Measurements from ENCODE around the gene SPATA21.
A peak's percentile ranks its signal among the peaks of the same experiment; 100 is the strongest.
"Not testable (repeated sequence)": the region's sequence is repeated elsewhere in the genome, so short reads cannot be mapped to it uniquely, and the experiment has no call there.

The SPATA21 gene

DNA sequence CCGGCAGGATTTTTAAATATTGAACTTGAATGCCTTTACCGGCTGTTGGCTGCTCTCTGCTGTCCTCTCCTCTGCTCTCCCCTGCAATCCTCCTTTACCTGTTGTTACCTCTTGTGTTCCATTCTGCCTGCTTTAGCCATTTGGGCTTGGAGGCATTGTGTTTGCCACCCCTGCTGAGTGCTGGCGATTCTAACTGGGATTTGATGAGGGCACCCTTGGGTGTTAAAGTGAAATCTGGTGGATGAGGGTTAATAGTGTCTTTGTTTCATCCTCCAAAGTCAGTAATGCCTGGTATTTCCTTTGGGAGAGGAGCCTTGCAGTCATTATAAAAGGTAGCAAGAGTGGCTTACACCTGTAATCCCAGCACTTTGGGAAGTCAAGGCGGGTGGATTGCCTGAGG lies 60.3 kb downstream of the SPATA21 start:
- no peak for DNase-seq

DNA sequence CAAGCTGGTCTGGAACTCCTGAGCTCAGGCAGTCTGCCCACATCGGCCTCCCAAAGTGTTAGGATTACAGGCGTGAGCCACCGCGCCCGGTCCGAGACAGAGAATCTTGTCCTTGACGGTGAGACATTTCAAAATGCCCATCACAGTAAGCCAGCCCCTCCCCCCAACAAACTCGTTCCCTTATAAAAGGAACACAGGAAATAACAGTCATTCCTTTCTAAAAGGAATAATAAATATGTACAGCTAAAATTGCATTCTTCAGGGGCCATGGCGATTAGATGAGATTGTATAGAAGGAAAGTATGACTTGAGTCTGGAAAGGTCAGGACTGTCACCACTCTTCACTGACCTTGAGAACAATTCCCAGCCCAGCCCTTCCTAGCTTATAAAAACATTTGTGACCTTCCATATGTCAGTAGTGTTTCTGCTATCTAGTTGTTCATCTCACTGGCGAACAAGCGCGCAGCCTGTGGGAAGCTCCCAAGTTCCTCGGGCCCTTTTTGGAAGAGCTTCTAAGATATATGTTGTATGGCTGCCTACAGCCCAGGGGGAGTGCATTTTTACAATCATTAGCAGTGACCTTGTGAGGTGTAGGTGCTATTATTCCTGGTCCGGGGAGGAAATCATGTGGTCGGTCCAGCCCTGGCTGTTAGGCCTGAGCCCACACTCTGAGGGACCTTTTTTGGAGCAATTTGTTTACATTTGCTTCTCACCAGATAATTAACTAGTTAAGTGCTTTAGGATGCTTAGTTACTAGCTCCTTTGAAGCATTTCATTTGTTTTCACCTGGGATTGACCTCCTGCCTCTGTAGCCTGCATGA lies 61.5 kb downstream of the SPATA21 start:
- DNase-seq, result no peak

DNA sequence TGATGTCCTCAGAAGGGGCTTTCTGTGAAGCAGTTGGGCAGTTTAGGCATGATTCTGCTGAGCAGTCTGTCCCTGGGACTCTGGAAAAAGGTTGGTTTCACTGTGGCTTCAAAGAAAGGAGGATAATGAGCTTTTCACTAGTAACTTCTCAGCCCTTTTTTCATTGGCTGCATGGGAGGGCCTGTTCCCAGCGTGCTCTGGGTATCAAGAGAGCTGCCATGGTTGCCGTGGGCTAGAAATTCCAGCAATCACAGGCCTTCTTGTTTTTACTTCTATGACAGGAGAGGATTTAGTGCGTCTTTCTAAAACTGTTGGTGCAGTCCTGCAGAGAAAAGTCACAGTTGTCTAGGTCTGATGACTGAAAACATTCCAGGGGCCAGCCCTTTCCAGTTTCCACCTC lies 63.0 kb downstream of the SPATA21 start:
- no peak for DNase-seq

GRCh38 chr1:16372535-16373285 lies 64.5 kb downstream of the SPATA21 start:
- no peak for DNase-seq

DNA sequence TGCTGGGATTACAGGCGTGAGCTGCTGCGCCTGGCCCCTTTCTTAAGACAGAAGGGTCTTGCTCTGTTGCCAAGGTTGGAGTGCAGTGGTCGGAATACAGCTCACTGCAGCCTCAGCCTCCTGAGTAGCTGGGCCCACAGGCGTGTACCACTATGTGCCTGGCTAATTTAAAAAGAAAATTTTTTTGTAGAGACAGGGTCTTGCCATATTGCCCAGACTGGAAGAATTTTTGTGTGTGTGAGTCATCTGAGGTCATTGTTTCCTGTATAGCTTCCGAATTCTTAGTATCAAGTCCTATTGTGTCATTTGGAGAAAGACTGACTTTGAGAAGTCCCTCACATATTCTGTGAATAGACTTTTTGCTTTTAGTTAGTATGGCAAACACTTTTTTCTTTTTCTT lies 65.5 kb downstream of the SPATA21 start:
- DNase-seq, result no peak

GRCh38 chr1:16369821-16370220 lies 67.4 kb downstream of the SPATA21 start:
- no peak for DNase-seq

DNA sequence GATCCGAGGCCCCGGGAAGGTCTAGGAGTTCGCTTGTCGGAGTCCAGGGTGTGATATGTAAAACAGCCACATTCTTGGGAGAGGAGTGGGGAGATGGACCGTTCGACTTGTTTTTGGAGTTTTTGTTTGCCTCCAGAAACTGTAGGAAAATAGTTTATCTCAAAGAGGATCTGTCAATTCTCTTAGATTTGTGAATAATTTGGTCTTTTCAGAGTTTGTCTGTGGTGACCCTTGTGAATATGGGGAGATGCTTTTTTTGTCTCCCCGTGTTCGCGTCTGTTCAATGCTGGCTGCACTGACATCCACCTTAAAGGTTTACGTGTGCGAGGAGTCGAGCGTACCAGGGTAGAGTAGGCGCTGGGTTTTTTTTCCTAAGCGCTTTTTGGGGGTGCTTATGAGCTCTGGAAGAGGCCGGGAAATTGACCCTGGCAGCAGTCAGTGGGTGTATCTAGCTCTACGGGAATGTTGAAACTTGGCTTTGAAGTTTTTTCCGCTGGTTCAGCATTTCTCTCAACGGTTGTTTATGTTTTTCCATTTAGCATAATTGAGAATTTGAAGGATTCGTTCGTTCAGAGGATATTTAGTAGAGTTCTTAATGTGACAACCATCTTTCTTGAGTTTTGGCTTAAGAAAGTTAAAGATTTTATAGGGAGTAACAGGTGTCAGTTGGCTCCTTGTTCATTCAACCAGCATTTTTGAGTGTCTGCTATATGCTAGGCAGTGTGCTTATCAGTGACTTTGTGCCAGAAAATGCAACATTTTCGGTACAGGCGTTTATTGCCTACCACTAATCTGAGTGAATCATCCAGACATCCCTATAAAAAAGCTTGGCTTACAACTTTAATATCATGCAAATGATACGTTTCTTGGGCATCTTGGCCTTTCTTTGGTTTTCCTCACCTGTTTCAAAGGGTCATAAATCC lies 69.0 kb downstream of the SPATA21 start:
- DNase-seq, result no peak

DNA sequence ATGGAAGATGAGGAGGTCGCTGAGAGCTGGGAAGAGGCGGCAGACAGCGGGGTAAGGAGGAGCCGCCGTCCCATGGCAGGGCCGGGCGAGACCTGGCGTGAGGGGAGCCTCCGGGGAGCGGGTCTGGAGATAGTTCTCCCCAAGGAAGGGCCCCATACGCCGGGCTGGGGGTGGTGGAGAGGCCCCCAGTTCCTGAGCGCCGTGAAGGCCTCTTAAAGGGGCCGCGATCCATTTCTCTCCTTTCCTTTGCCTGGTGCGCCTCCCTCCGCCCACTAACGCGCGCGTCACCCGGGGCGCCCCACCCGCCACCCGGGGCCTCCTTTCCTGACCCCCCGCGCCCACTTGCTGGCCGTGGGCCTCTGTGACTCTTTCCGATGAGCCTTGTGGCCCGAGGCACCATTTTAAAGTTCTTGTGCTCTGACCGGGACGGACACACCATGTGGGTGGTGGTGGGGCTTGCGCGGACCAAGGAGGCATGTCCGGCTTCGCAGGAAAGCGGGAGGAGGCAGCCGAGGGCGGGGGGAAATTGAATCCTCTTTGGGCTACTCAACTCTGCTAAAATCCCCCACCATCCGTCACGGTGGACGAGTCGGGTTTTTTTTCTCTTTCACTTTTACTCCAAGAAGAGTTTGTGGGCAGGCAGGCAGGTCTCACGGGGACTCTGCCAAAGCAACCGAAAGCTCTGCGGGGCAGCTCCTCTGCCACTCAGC lies 69.8 kb downstream of the SPATA21 start:
- peak; percentile 91 for DNase-seq

DNA sequence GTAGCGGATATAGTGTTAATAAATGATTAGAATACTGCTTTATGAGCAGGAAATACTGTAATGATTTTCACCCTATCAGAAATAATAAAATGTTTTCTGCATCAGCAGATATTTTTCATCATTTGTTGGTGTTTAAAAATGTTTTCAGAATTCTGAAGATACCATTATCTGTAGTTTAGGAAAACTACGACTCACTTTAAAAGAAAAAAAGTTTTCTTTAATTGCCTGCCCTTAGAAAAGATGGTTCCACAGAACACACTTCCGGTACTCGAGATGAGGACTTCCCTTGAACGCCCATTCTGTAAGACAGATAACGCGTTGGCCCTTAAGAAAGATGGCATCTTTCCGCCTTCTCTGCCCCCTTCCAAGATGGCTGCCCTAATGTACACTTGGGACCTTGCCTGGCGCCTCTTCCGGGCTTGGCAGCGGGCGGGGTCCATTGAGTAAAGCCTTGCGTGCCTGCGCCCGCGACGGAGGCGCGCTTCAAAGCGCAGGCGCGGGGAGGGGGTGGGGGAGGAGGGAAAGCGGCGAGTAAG lies 70.4 kb downstream of the SPATA21 start, which contains the start of gene SZRD1:
Gene SZRD1, plus strand, starts transcription at position 521 of the 536 bp plus-strand sequence. CDS start 16 bp downstream, outside the sequence.
- DNase-seq, result peak; percentile 96

DNA sequence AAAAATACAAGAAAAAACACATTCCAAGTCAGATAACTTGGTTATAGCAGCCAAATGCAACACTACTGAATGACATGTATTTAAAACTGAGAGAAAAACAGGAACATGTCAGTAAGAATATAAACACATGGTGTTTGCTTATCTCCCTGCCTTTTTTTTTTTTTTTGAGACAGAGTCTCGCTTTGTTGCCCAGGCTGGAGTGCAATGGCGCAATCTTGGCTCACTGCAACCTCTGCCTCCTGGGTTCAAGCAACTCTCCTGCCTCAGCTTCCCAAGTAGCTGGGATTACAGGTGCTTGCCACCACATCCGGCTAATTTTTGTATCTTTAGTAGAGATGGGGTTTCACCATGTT lies 72.1 kb downstream of the SPATA21 start:
- not testable (repeated sequence) for DNase-seq

GRCh38 chr1:16356867-16357266 lies 80.4 kb downstream of the SPATA21 start:
- no peak for DNase-seq

DNA sequence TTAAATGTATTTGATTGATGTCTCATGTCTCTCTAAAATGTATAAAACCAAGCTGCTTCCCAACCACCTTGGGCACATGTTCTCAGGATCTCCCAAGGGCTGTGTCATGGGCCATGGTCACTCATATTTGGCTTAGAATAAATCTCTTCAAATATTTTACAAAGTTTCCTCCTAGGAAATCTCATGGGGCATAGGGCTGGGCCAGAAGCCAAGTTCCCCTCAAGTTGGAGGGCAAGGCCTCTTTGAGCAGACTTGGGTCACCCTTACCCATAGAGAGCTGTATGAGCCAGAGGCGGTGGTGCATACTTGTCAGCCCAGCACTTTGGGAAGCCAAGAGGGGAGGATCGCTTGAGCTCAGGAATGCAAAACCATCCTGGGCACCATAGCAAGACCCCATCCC lies 82.6 kb downstream of the SPATA21 start:
- DNase-seq, result no peak

GRCh38 chr1:16352842-16353535 lies 84.2 kb downstream of the SPATA21 start:
- no peak for DNase-seq

- peak; percentile 92 for DNase-seq
These were observed 85.0 kb downstream of the SPATA21 start, which contains the start of gene FBXO42 for GRCh38 chr1:16351994-16352841. Gene FBXO42 (minus strand): TSS chr1:16352480. CDS start chr1:16315418, 37,062 bp downstream.

DNA sequence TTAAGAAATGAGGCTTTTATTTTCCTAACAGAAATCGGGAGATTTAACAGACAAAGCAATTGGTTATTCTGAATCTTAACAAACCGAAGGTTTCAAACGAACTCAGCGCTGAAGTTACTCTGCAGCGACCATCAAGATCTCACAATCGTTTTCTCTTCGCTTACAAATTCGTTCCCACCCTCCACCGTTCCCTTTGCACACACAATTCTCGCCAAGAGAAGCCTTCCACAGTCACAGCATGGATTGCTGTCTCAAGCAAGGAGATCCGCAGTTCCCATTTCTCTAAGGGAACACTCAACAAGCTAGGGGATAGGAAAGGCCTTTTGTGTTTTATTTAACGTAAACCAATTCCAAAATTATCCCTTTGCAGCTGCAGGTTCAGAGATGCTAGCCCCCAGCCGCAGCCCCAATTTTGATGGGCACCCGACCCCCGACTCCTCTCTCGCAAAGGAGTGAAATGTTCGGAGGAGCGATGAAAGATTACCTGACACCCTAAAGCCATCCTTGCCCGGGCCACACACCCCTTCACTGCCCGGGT lies 85.7 kb downstream of the SPATA21 start:
- DNase-seq, result peak; percentile 8

DNA sequence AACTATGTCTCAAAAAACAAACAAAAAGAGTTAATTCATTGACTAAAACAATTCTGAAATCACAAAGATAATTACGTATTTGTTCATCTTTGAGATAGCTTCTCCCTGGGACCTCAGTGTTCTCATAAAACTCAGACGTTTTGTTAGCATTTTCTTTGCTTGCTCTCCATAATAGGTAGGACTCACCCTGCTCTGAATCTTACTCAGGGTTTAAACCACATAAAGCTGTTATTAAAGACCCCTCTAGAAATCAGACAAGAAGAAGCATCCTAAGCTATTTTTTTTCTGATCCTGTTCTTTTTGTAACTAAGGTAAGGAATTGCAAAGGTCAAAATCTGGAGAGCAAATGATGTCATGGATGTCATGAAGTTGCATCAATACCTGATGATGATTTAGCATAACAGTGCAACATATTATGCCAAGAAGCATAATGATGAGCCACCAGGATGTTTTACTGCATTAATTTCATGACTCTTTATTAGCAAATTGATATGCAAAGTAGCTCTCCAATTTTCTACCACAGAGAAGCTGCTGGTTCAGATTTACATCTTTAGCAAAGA lies 87.3 kb downstream of the SPATA21 start:
- DNase-seq, result no peak
